ENCODE results near the gene TNFSF12. TPM values are rescaled to one million over a fixed set of nuclear protein-coding genes. Genes with fewer than 3 reads are reported as not detected.

The TNFSF12 gene
- total RNA-seq, 1 experiment from 2014 or later, result 7.1 TPM

- no peak overlapping the region for H2BK120ac ChIP-seq (ENCODE audit: low read depth, low read length, poor library complexity, severe bottlenecking)
- H4K5ac ChIP-seq (ENCODE audit: insufficient read length, low read depth, low read length), result no peak overlapping the region
- no peak for DNase-seq
- H3K4me1 Mint-ChIP-seq, result peaks cover 36 to 45% of the 10 kb centered on the region in 2 experiments
- peak overlapping the region; percentile 88; the same call in 1 of the 2 replicates for H3K14ac ChIP-seq (ENCODE audit: insufficient read depth, low read length)
- no peak overlapping the region for H2BK15ac ChIP-seq (ENCODE audit: low read depth, low read length)
- H3K27me3 ChIP-seq (ENCODE audit: insufficient read depth, low read length), result no peaks in the 10 kb centered on the region
- peak overlapping the region; percentile 82 for H3K4me2 ChIP-seq (ENCODE audit: insufficient read depth, insufficient read length, low read length)
- peak overlapping the region; percentile 90 to 91 for H3K4me3 Mint-ChIP-seq
- peak overlapping the region; percentile 48 for H3K9ac ChIP-seq (ENCODE audit: extremely low read depth, insufficient read length, low read length)
- H3K79me2 ChIP-seq (ENCODE audit: insufficient read depth, low read length), result peaks cover 8% of the 10 kb centered on the region; the same call in 1 of the 2 replicates
- no CpG with 5 or more reads among the region's 28 CpGs for WGBS (ENCODE audit: extremely low coverage, insufficient read length, low lambda C conversion rate)
- TF ChIP-seq CTCF (conservative IDR thresholded peaks at IDR 0.05), result no peak
- no peaks in the 10 kb centered on the region for H3K9me3 ChIP-seq (ENCODE audit: control insufficient read depth, low read depth, low read length)
- no peaks in the 10 kb centered on the region for H3K9me3 Mint-ChIP-seq
- no peak overlapping the region for H4K91ac ChIP-seq (ENCODE audit: insufficient read length, low read depth, low read length)
- no peak overlapping the region for H2BK5ac ChIP-seq (ENCODE audit: insufficient read length, low read length)
- peaks cover 15% of the 10 kb centered on the region for H3K79me1 ChIP-seq (ENCODE audit: insufficient read depth, low read depth, low read length, poor library complexity, severe bottlenecking)
- no peak overlapping the region for H3K23ac ChIP-seq (ENCODE audit: insufficient read length, low read depth, low read length)
- H3K56ac ChIP-seq (ENCODE audit: insufficient read length, low read depth, low read length), result no peak overlapping the region
- H3K4ac ChIP-seq (ENCODE audit: low read depth, low read length), result no peak overlapping the region
- peaks cover 9% of the 10 kb centered on the region for H3K23me2 ChIP-seq (ENCODE audit: insufficient read length, low read depth, low read length, poor library complexity, severe bottlenecking)
- peaks cover 15 to 41% (median 40%) of the 10 kb centered on the region in 3 experiments; a peak in 6 of 7 replicates for H3K36me3 Mint-ChIP-seq (ENCODE audit: insufficient read depth in 1 of 3, low read depth in 3 of 3)
- no peak overlapping the region for H3K18ac ChIP-seq (ENCODE audit: insufficient read length, low read depth, low read length)
- no peaks in the 10 kb centered on the region for H3K27me3 Mint-ChIP-seq (ENCODE audit: low read depth)
- no peak overlapping the region for H2AK5ac ChIP-seq (ENCODE audit: insufficient read length, low read length)
- 0 out of 2 replicates have a peak, but pooled peaks cover 2% of the 10 kb centered on the region for H3K4me1 ChIP-seq (ENCODE audit: insufficient read depth, low read length)
- H4K20me1 ChIP-seq (ENCODE audit: control insufficient read depth, insufficient read depth, insufficient read length), result no peaks in the 10 kb centered on the region
- no peak overlapping the region for H3T11ph ChIP-seq (ENCODE audit: low read length)
- no peak overlapping the region for H2BK20ac ChIP-seq (ENCODE audit: low read depth, low read length, poor library complexity, severe bottlenecking)
- no peak overlapping the region for H2BK12ac ChIP-seq (ENCODE audit: insufficient read length, low read depth, low read length)
- H2AFZ ChIP-seq (ENCODE audit: low read length), result no peak overlapping the region
- no peak overlapping the region for H3K27ac ChIP-seq (ENCODE audit: insufficient read length, low read depth, low read length)
- peak overlapping the region; percentile 82 to 93 (median 90); a peak in 6 of 7 replicates for H3K27ac Mint-ChIP-seq
- no peak overlapping the region for H4K8ac ChIP-seq (replicated peaks; ENCODE audit: insufficient read length, low read depth, low read length)
Measured at GRCh38 chr17:7562208-7562605, 13.3 kb downstream of the TNFSF12 start.

Measured in H9 (cell line).